ENCODE results near the gene BPNT1. TPM values are rescaled to one million over a fixed set of nuclear protein-coding genes. Genes with fewer than 3 reads are reported as not detected.

BPNT1 gene
- total and polyA plus RNA-seq, 2 of the 8 experiments (the other 6 are each of a cell fraction or from before 2014, with no cell fraction given) = 13.2 to 16.3 TPM

DNA sequence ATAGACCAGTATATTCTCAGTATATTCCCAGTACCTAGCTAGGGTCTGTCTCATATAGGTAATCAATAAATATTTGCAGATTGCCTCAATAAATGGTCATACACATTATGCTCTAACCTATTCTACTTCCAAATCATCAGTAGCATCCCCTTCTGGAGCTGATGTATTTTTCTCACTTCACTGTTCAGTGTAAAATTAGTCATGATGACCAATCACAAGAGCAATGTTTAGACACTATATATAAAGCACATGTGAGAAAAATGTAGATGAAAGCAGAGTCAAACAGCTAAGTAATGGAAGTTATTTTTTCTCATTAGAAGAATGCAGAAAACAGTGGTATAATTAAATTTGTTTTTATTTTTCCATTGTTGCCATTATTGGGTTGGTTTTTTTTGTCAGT lies 78.0 kb downstream of the BPNT1 start:
- H2AFZ ChIP-seq (ENCODE audit: low read length) = no peak overlapping the region
- H3K18ac ChIP-seq (ENCODE audit: extremely low read depth, low read length) = no peak overlapping the region
- no peak for DNase-seq (ENCODE audit: low read depth in 1 of 2, low spot score in 2 of 2)
- H3K4ac ChIP-seq (replicated peaks; ENCODE audit: insufficient read length, low read depth, low read length) = no peak overlapping the region
- no peak overlapping the region for H3K56ac ChIP-seq (replicated peaks; ENCODE audit: insufficient read length, low read depth, low read length)
- FAIRE-seq = no peak
- H3K23ac ChIP-seq (ENCODE audit: insufficient read length) = no peak overlapping the region
- H3K23me2 ChIP-seq (ENCODE audit: low read depth, low read length) = no peaks in the 10 kb centered on the region
- H2BK120ac ChIP-seq (replicated peaks; ENCODE audit: low read depth, low read length) = no peak overlapping the region
- H4K91ac ChIP-seq (replicated peaks; ENCODE audit: insufficient read length, low read length) = no peak overlapping the region
- no peaks in the 10 kb centered on the region for H3K27me3 ChIP-seq (replicated peaks in 1 of 4; ENCODE audit: control insufficient read depth in 3 of 4, extremely low read depth in 1 of 4, insufficient read depth in 3 of 4, low read length in 3 of 4)
- no peaks in the 10 kb centered on the region for H3K4me1 ChIP-seq (replicated peaks in 1 of 4; ENCODE audit: control insufficient read depth in 3 of 4, insufficient read depth in 4 of 4, low read length in 3 of 4)
- no peak overlapping the region for H3K14ac ChIP-seq (ENCODE audit: insufficient read length)
- ChIA-PET POLR2A (ENCODE audit: partially characterized antibody) (no interaction called here), CTCF (ENCODE audit: partially characterized antibody) (interaction anchor here (0.5 to 3.4 kb wide), 10 partner anchors 13 to 176 kb away, joined by 3 to 21 read pairs (median 3); no protein-coding TSS in a partner anchor)
- no peaks in the 10 kb centered on the region for H3K79me2 ChIP-seq (ENCODE audit: control insufficient read depth in 1 of 2, insufficient read depth in 2 of 2, low read length in 2 of 2)
- no peak overlapping the region for H2AK5ac ChIP-seq (ENCODE audit: low read depth, low read length)
- peaks cover 0 to 32% (median 17%) of the 10 kb centered on the region in 4 experiments; a peak in 5 of 8 replicates for H3K36me3 ChIP-seq (ENCODE audit: control insufficient read depth in 2 of 4, insufficient read depth in 4 of 4, low read length in 3 of 4)
- no peak overlapping the region for H2BK5ac ChIP-seq (ENCODE audit: low read depth, low read length)
- H3K27ac ChIP-seq (ENCODE audit: low read depth, low read length) = no peak overlapping the region
- no peaks in the 10 kb centered on the region for H3K9me3 ChIP-seq (ENCODE audit: insufficient read depth in 2 of 2, low read depth in 1 of 2, low read length in 1 of 2)
- H2BK20ac ChIP-seq (ENCODE audit: low read length) = no peak overlapping the region
- no peaks in the 10 kb centered on the region for H3K79me1 ChIP-seq (ENCODE audit: low read depth, low read length)
- no peak for TF ChIP-seq CBX8 (IDR thresholded peaks at IDR 0.05; ENCODE audit: borderline replicate concordance, low read depth, low read length)
- no peak for TF ChIP-seq HDAC6 (IDR thresholded peaks at IDR 0.05; ENCODE audit: low read depth, low read length)
- TF ChIP-seq BACH1 (IDR thresholded peaks at IDR 0.05; ENCODE audit: low read length) = no peak
- TF ChIP-seq SRF (IDR thresholded peaks at IDR 0.05; ENCODE audit: low read depth, low read length) = no peak
- no peak for TF ChIP-seq TAF1 (IDR thresholded peaks at IDR 0.05; ENCODE audit: low read depth, low read length)
- no peak for TF ChIP-seq SP1 (IDR thresholded peaks at IDR 0.05; ENCODE audit: low read depth, low read length)
- TF ChIP-seq GABPA (IDR thresholded peaks at IDR 0.05; ENCODE audit: borderline replicate concordance, insufficient read depth, low read length) = no peak
- TF ChIP-seq SUZ12 (IDR thresholded peaks at IDR 0.05; ENCODE audit: low read length) = no peak
- TF ChIP-seq TBP (IDR thresholded peaks at IDR 0.05; ENCODE audit: low read depth, low read length) = no peak
- TF ChIP-seq EGR1 (IDR thresholded peaks at IDR 0.05; ENCODE audit: borderline replicate concordance, low read depth, low read length) = no peak
- TF ChIP-seq USF2 (IDR thresholded peaks at IDR 0.05; ENCODE audit: low read length) = no peak
- H4K8ac ChIP-seq (ENCODE audit: extremely low read depth, insufficient read depth, low read length) = no peak overlapping the region
- no peak overlapping the region for H3K4me3 ChIP-seq (ENCODE audit: extremely low read depth in 1 of 4, insufficient read depth in 2 of 4, low read depth in 3 of 4, low read length in 4 of 4)
- H4K5ac ChIP-seq (ENCODE audit: insufficient read length, low read depth, low read length) = no peak overlapping the region
- H2BK12ac ChIP-seq (ENCODE audit: low read depth, low read length) = no peak overlapping the region
- no peak overlapping the region for H3K9ac ChIP-seq (replicated peaks in 1 of 4; ENCODE audit: extremely low read depth in 1 of 4, low read depth in 3 of 4, low read length in 3 of 4)
- no peak overlapping the region for H2BK15ac ChIP-seq (ENCODE audit: low read length)
- H3K4me2 ChIP-seq (ENCODE audit: insufficient read depth in 1 of 2, low read depth in 2 of 2, low read length in 2 of 2) = no peak overlapping the region
- no peaks in the 10 kb centered on the region for H4K20me1 ChIP-seq (replicated peaks in 1 of 2; ENCODE audit: control insufficient read depth in 1 of 2, insufficient read depth in 2 of 2, low read length in 2 of 2)
